H9 (cell line): ENCODE measurements around the gene AR. TPM values are rescaled to one million over a fixed set of nuclear protein-coding genes. Genes with fewer than 3 reads are reported as not detected.

Experiments
- DNase-seq: peaks from one replicate; pipeline ENCODE4 v3.0.0-alpha.2; 2017
- H2AFZ ChIP-seq: one replicate; pipeline ENCODE4 v1.6.1; 2013; ENCODE audit warnings: mild to moderate bottlenecking, low read length, control low read depth, moderate library complexity
- H2AK5ac ChIP-seq: 2 replicates; pipeline ENCODE4 v1.6.1; 2013; ENCODE audit warnings: low read length, control low read depth, mixed read lengths; ENCODE audit not compliant: insufficient read length
- H2BK120ac ChIP-seq: one replicate; pipeline ENCODE4 v1.6.1; 2013; ENCODE audit warnings: low read depth, mild to moderate bottlenecking, low read length, control low read depth, inconsistent platforms; ENCODE audit not compliant: poor library complexity, severe bottlenecking
- H2BK12ac ChIP-seq: 2 replicates; pipeline ENCODE4 v1.6.1; 2013; ENCODE audit warnings: low read length, control low read depth, mixed read lengths, low read depth; ENCODE audit not compliant: insufficient read length
- H2BK15ac ChIP-seq: 2 replicates; pipeline ENCODE4 v1.6.1; 2013; ENCODE audit warnings: low read depth, low read length, control low read depth
- H2BK20ac ChIP-seq: one replicate; pipeline ENCODE4 v1.6.1; 2013; ENCODE audit warnings: low read depth, mild to moderate bottlenecking, low read length, control low read depth, inconsistent platforms; ENCODE audit not compliant: poor library complexity, severe bottlenecking
- H2BK5ac ChIP-seq: 2 replicates; pipeline ENCODE4 v1.6.1; 2013; ENCODE audit warnings: low read length, control low read depth, mixed read lengths; ENCODE audit not compliant: insufficient read length
- H3K14ac ChIP-seq: 2 replicates; pipeline ENCODE4 v1.6.1; 2013; ENCODE audit warnings: low read length, control low read depth; ENCODE audit not compliant: insufficient read depth
- H3K18ac ChIP-seq: 2 replicates; pipeline ENCODE4 v1.6.1; 2013; ENCODE audit warnings: low read depth, mild to moderate bottlenecking, mixed read lengths, low read length, control low read depth; ENCODE audit not compliant: insufficient read length
- H3K23ac ChIP-seq: 2 replicates; pipeline ENCODE4 v1.6.1; 2013; ENCODE audit warnings: low read length, control low read depth, mixed read lengths, low read depth; ENCODE audit not compliant: insufficient read length
- H3K23me2 ChIP-seq: 2 replicates; pipeline ENCODE4 v1.6.1; 2013; ENCODE audit warnings: low read depth, mild to moderate bottlenecking, mixed read lengths, low read length, control low read depth; ENCODE audit not compliant: insufficient read length, poor library complexity, severe bottlenecking
- H3K27ac ChIP-seq: 2 replicates; pipeline ENCODE4 v1.5.1; 2013; ENCODE audit warnings: low read length, control low read depth, mixed read lengths, low read depth; ENCODE audit not compliant: insufficient read length
- H3K27me3 ChIP-seq: 2 replicates; pipeline ENCODE4 v1.6.1; 2013; ENCODE audit warnings: low read length, control low read depth, inconsistent platforms; ENCODE audit not compliant: insufficient read depth
- H3K4ac ChIP-seq: 2 replicates; pipeline ENCODE4 v1.6.1; 2013; ENCODE audit warnings: low read depth, mild to moderate bottlenecking, control low read depth, inconsistent platforms, low read length, moderate library complexity
- H3K4me1 ChIP-seq: 2 replicates; pipeline ENCODE4 v1.6.1; 2013; ENCODE audit warnings: low read length, control low read depth, inconsistent platforms; ENCODE audit not compliant: insufficient read depth
- H3K4me2 ChIP-seq: 2 replicates; pipeline ENCODE4 v1.6.1; 2013; ENCODE audit warnings: low read length, control low read depth, mixed read lengths; ENCODE audit not compliant: insufficient read length, insufficient read depth
- H3K56ac ChIP-seq: 2 replicates; pipeline ENCODE4 v1.6.1; 2013; ENCODE audit warnings: low read depth, mild to moderate bottlenecking, mixed read lengths, low read length, control low read depth; ENCODE audit not compliant: insufficient read length
- H3K79me1 ChIP-seq: 2 replicates; pipeline ENCODE4 v1.6.1; 2013; ENCODE audit warnings: low read depth, mild to moderate bottlenecking, moderate library complexity, low read length, control low read depth, inconsistent platforms; ENCODE audit not compliant: insufficient read depth, poor library complexity, severe bottlenecking
- H3K79me2 ChIP-seq: 2 replicates; pipeline ENCODE4 v1.6.1; 2013; ENCODE audit warnings: low read length, control low read depth, inconsistent platforms; ENCODE audit not compliant: insufficient read depth
- H3K9ac ChIP-seq: 2 replicates; pipeline ENCODE4 v1.6.1; 2013; ENCODE audit warnings: low read length, control low read depth, mixed read lengths; ENCODE audit not compliant: insufficient read length; ENCODE audit errors: extremely low read depth
- H3K9me3 ChIP-seq: one replicate; pipeline ENCODE4 v1.6.1; 2013; ENCODE audit warnings: low read depth, low read length, inconsistent platforms; ENCODE audit not compliant: control insufficient read depth
- H3T11ph ChIP-seq: one replicate; pipeline ENCODE4 v1.6.1; 2013; ENCODE audit warnings: mild to moderate bottlenecking, low read length, control low read depth, inconsistent platforms
- H4K20me1 ChIP-seq: one replicate; pipeline ENCODE4 v1.6.1; 2013; ENCODE audit not compliant: control insufficient read depth, insufficient read length, insufficient read depth
- H4K5ac ChIP-seq: 2 replicates; pipeline ENCODE4 v1.6.1; 2013; ENCODE audit warnings: low read depth, mild to moderate bottlenecking, mixed read lengths, low read length, control low read depth; ENCODE audit not compliant: insufficient read length
- H4K8ac ChIP-seq: replicated peaks from 2 replicates; pipeline ENCODE4 v1.6.1; 2013; ENCODE audit warnings: low read length, control low read depth, mixed read lengths, low read depth; ENCODE audit not compliant: insufficient read length
- H4K91ac ChIP-seq: 2 replicates; pipeline ENCODE4 v1.6.1; 2013; ENCODE audit warnings: low read depth, mild to moderate bottlenecking, moderate library complexity, mixed read lengths, low read length, control low read depth; ENCODE audit not compliant: insufficient read length
- H3K27ac Mint-ChIP-seq, 3 experiments: 2 replicates in 2 of 3; 3 replicates in 1 of 3; pipeline ENCODE4 v1.8.0; 2020 to 2021; ENCODE audit warnings: mixed read lengths in 3 of 3, mild to moderate bottlenecking in 1 of 3, moderate library complexity in 1 of 3
- H3K27me3 Mint-ChIP-seq: 2 replicates; pipeline ENCODE4 v1.8.0; 2021; ENCODE audit warnings: low read depth, mild to moderate bottlenecking, moderate library complexity, mixed read lengths
- H3K36me3 Mint-ChIP-seq, 3 experiments: 2 replicates in 2 of 3; 3 replicates in 1 of 3; pipeline ENCODE4 v1.8.0; 2020 to 2021; ENCODE audit warnings: low read depth in 3 of 3, mixed read lengths in 3 of 3; ENCODE audit not compliant: insufficient read depth in 1 of 3
- H3K4me1 Mint-ChIP-seq, 2 experiments: 2 replicates each; pipeline ENCODE4 v1.8.0; 2020; ENCODE audit warnings: mixed read lengths in 2 of 2
- H3K4me3 Mint-ChIP-seq, 2 experiments: 2 replicates in 1 of 2; 3 replicates in 1 of 2; pipeline ENCODE4 v1.8.0; 2020 to 2021; ENCODE audit warnings: mild to moderate bottlenecking in 2 of 2, mixed read lengths in 2 of 2, moderate library complexity in 1 of 2
- H3K9me3 Mint-ChIP-seq, 2 experiments: 2 replicates in 1 of 2; 3 replicates in 1 of 2; pipeline ENCODE4 v1.8.0; 2020; ENCODE audit warnings: mild to moderate bottlenecking in 2 of 2, mixed read lengths in 2 of 2, moderate library complexity in 1 of 2
- CTCF ChIP-seq: fragments of 200-600 bp; sonication (generic); conservative IDR thresholded peaks from 3 replicates; pipeline ENCODE4 v1.8.0; 2021; ENCODE audit warnings: antibody characterized with exemption, mild to moderate bottlenecking
- WGBS: extraction: QIAGEN DNeasy Blood & Tissue Kit; methylation state at CpG from one replicate; pipeline ENCODE4 v1.1.7; 2013; ENCODE audit warnings: missing lambda C conversion rate, low lambda C conversion rate, mixed read lengths; ENCODE audit not compliant: insufficient read length; ENCODE audit errors: extremely low coverage; 5-methylcytosine and 5-hydroxymethylcytosine counted together
- total RNA-seq: library from RNA; stranded (reverse); gene quantifications from 2 replicates; pipeline ENCODE4 v1.2.1, GENCODE V29; 2021

The AR gene
- total RNA-seq, 1 experiment from 2014 or later, result 3.5 TPM

GRCh38 chrX:67546496-67547423 is 2.9 kb downstream of the AR start:
- no peaks in the 10 kb centered on the region for H3K79me1 ChIP-seq
- peaks cover 4% of the 10 kb centered on the region; the same call in 1 of the 2 replicates for H3K79me2 ChIP-seq
- H3K4ac ChIP-seq, result no peak overlapping the region
- no peak for TF ChIP-seq CTCF
- H2BK15ac ChIP-seq, result no peak overlapping the region
- H2BK120ac ChIP-seq, result no peak overlapping the region
- WGBS, result no CpG with 5 or more reads among the region's 44 CpGs
- H3K27me3 ChIP-seq, result no peaks in the 10 kb centered on the region
- H3K27ac ChIP-seq, result no peak overlapping the region
- H4K20me1 ChIP-seq, result no peaks in the 10 kb centered on the region
- no peak overlapping the region for H4K5ac ChIP-seq
- peak overlapping the region; percentile 67 to 86 for H3K4me3 Mint-ChIP-seq
- no peak overlapping the region; a peak in 1 of 7 replicates for H3K27ac Mint-ChIP-seq
- H3K4me1 Mint-ChIP-seq, result peaks cover 15 to 25% of the 10 kb centered on the region in 2 experiments
- H3K18ac ChIP-seq, result no peak overlapping the region
- DNase-seq, result peak; percentile 29
- H2AK5ac ChIP-seq, result no peak overlapping the region
- H3K9me3 Mint-ChIP-seq, result peaks cover 46 to 62% of the 10 kb centered on the region in 2 experiments
- no peak overlapping the region for H2BK5ac ChIP-seq
- H3K4me1 ChIP-seq, result no peaks in the 10 kb centered on the region; the same call in 1 of the 2 replicates
- H3T11ph ChIP-seq, result no peak overlapping the region
- peak overlapping the region; percentile 54 for H3K9ac ChIP-seq
- H3K27me3 Mint-ChIP-seq, result peaks cover 39% of the 10 kb centered on the region
- H3K14ac ChIP-seq, result no peak overlapping the region
- H2BK20ac ChIP-seq, result no peak overlapping the region
- peaks cover 21% of the 10 kb centered on the region for H3K9me3 ChIP-seq
- H3K4me2 ChIP-seq, result peak overlapping the region; percentile 55
- no peak overlapping the region for H3K23ac ChIP-seq
- H2AFZ ChIP-seq, result no peak overlapping the region
- H3K56ac ChIP-seq, result no peak overlapping the region
- H4K91ac ChIP-seq, result no peak overlapping the region
- H4K8ac ChIP-seq, result no peak overlapping the region
- peaks cover 9% of the 10 kb centered on the region for H3K23me2 ChIP-seq
- peaks cover 4 to 14% (median 9%) of the 10 kb centered on the region in 3 experiments; a peak in 6 of 7 replicates for H3K36me3 Mint-ChIP-seq
- no peak overlapping the region for H2BK12ac ChIP-seq
